SU-DHL-6 (cell line): ENCODE data around the gene FOLR1.

Source experiments
- H2AFZ ChIP-seq: fragments of 200-600 bp; sonication (generic); 2 replicates; pipeline ENCODE4 v1.6.1; 2014; ENCODE audit warnings: low read depth, mild to moderate bottlenecking, moderate library complexity, mixed read lengths, antibody characterized with exemption, low read length; ENCODE audit not compliant: severe bottlenecking
- H3F3A ChIP-seq: fragments of 200-600 bp; shearing (Covaris generic); 2 replicates; pipeline ENCODE4 v1.6.0; 2016; ENCODE audit warnings: antibody characterized with exemption, mild to moderate bottlenecking; ENCODE audit not compliant: insufficient read depth
- H3K27ac ChIP-seq: fragments of 200-600 bp; sonication (generic); 2 replicates; pipeline ENCODE4 v1.5.1; 2016; ENCODE audit warnings: low read depth, mild to moderate bottlenecking, low read length, moderate library complexity, mixed read lengths
- H3K27me3 ChIP-seq: fragments of 200-600 bp; sonication (generic), shearing (Covaris generic); 2 replicates; pipeline ENCODE4 v1.6.0; 2014; ENCODE audit warnings: mild to moderate bottlenecking, low read length
- H3K36me3 ChIP-seq: fragments of 200-600 bp; sonication (generic); 2 replicates; pipeline ENCODE4 v1.6.1; 2014; ENCODE audit warnings: mild to moderate bottlenecking, low read length, mixed read lengths
- H3K4me2 ChIP-seq: fragments of 300-600, 200-600 bp; shearing (Covaris generic), sonication (generic); 2 replicates; pipeline ENCODE4 v1.6.0; 2014; ENCODE audit warnings: low read length, low read depth, mild to moderate bottlenecking; ENCODE audit not compliant: poor library complexity, severe bottlenecking
- H3K4me3 ChIP-seq: fragments of 200-600 bp; sonication (generic); 2 replicates; pipeline ENCODE4 v1.5.1; 2014; ENCODE audit warnings: antibody characterized with exemption, low read length, mild to moderate bottlenecking, mixed read lengths; ENCODE audit not compliant: insufficient read depth, poor library complexity, severe bottlenecking
- H3K79me2 ChIP-seq: fragments of 200-600 bp; sonication (generic); 2 replicates; pipeline ENCODE4 v1.6.1; 2014; ENCODE audit warnings: mild to moderate bottlenecking, low read length, moderate library complexity; ENCODE audit not compliant: insufficient read depth
- H3K9ac ChIP-seq: fragments of 200-600 bp; sonication (generic); 2 replicates; pipeline ENCODE4 v1.7.0; 2014; ENCODE audit warnings: mild to moderate bottlenecking, low read length
- H3K9me2 ChIP-seq: fragments of 200-600 bp; sonication (generic); replicated peaks from 2 replicates; pipeline ENCODE4 v1.6.1; 2014; ENCODE audit warnings: low read length; ENCODE audit not compliant: insufficient read depth
- H3K9me3 ChIP-seq: fragments of 200-600 bp; sonication (generic); 2 replicates; pipeline ENCODE4 v1.6.1; 2014; ENCODE audit warnings: low read length, mixed read lengths; ENCODE audit not compliant: insufficient read depth
- H4K20me1 ChIP-seq: fragments of 200-600 bp; sonication (generic); 2 replicates; pipeline ENCODE4 v1.6.1; 2014; ENCODE audit warnings: low read depth, mild to moderate bottlenecking, antibody characterized with exemption, low read length, moderate library complexity, mixed read lengths
- CTCF ChIP-seq: fragments of 200-600 bp; sonication (generic); IDR thresholded peaks from one replicate; pipeline ENCODE4 v1.5.1; 2017; ENCODE audit warnings: antibody characterized with exemption, mild to moderate bottlenecking, low read length, moderate library complexity; ENCODE audit not compliant: insufficient read depth, poor library complexity, severe bottlenecking
- EZH2phosphoT487 ChIP-seq: fragments of 200-600 bp; sonication (generic), shearing (Covaris generic); conservative IDR thresholded peaks from 2 replicates; pipeline ENCODE4 v1.6.1; 2018; ENCODE audit warnings: mild to moderate bottlenecking, antibody characterized with exemption, low read length, moderate library complexity, mixed read lengths

FOLR1 gene

GRCh38 chr11:72238492-72239312, 46.8 kb downstream of the FOLR1 start:
- no peaks in the 10 kb centered on the region for H4K20me1 ChIP-seq
- H3K9me3 ChIP-seq: no peaks in the 10 kb centered on the region
- H3K9me2 ChIP-seq: no peaks in the 10 kb centered on the region
- no peaks in the 10 kb centered on the region for H3K27me3 ChIP-seq
- no peak overlapping the region for H2AFZ ChIP-seq
- TF ChIP-seq EZH2phosphoT487 (no peak), CTCF (peak; percentile 0)
- no peak overlapping the region for H3K27ac ChIP-seq
- no peak overlapping the region for H3K4me3 ChIP-seq
- peaks cover 4% of the 10 kb centered on the region; the same call in 1 of the 2 replicates for H3K36me3 ChIP-seq
- H3K4me2 ChIP-seq: no peak overlapping the region
- H3K9ac ChIP-seq: no peak overlapping the region
- peaks cover 6% of the 10 kb centered on the region for H3F3A ChIP-seq
- no peaks in the 10 kb centered on the region for H3K79me2 ChIP-seq

- Histone ChIP-seq H4K20me1 (no peaks in the 10 kb centered on the region), H2AFZ (no peak overlapping the region), H3K79me2 (no peaks in the 10 kb centered on the region), H3K4me2 (no peak overlapping the region), H3K9me3 (no peaks in the 10 kb centered on the region), H3K9me2 (no peaks in the 10 kb centered on the region), H3K9ac (no peak overlapping the region), H3K27ac (no peak overlapping the region), H3K27me3 (no peaks in the 10 kb centered on the region), H3F3A (peaks cover 6% of the 10 kb centered on the region), H3K4me3 (no peak overlapping the region), H3K36me3 (peaks cover 4% of the 10 kb centered on the region; the same call in 1 of the 2 replicates)
- TF ChIP-seq CTCF (no peak), EZH2phosphoT487 (no peak)
Measured at GRCh38 chr11:72239313-72239848, 47.4 kb downstream of the FOLR1 start.

DNA sequence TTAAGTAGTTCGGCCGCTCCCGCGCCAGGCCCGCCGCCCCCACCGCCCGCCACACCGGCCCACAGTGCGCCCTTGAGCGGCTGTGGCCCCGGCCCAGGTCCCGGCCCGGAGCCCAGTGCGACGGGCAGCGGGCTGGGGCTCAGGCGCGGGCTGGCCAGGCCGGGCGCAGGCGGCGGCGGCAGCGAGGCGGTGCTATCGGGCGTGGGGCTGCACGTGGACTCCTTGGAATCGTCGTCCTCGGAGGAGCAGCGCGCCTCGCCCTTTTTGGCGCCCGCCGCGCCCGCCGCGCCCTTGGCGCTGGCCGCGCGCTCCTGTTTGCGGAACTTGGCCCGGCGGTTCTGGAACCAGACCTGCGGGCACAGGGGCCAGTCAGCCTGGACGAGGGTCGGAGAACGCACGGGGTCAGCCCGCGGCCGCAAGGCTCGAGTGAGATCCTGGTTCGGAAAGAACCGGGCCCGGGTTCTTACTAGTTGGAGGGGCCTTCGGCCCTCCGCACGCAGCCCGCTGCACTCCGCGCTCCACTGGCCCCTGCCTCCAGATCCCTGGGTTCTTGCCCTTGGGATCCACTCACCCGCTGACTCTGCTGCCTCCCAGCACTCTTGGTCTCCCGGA, 48.0 kb downstream of the FOLR1 start:
- Histone ChIP-seq H3K9ac (no peak overlapping the region), H3K27me3 (no peaks in the 10 kb centered on the region), H3K4me2 (no peak overlapping the region)

More for the DNA sequence above, 48.0 kb downstream of the FOLR1 start:
- Histone ChIP-seq H2AFZ (no peak overlapping the region), H3K9me2 (no peaks in the 10 kb centered on the region), H3K9me3 (no peaks in the 10 kb centered on the region), H3K79me2 (no peaks in the 10 kb centered on the region), H3K4me3 (no peak overlapping the region), H4K20me1 (no peaks in the 10 kb centered on the region), H3K27ac (no peak overlapping the region), H3F3A (peaks cover 6% of the 10 kb centered on the region), H3K36me3 (peaks cover 4% of the 10 kb centered on the region; the same call in 1 of the 2 replicates)
- no peak for TF ChIP-seq CTCF
- no peak for TF ChIP-seq EZH2phosphoT487
